ENCODE measurements around the gene MEGF9.

DNA sequence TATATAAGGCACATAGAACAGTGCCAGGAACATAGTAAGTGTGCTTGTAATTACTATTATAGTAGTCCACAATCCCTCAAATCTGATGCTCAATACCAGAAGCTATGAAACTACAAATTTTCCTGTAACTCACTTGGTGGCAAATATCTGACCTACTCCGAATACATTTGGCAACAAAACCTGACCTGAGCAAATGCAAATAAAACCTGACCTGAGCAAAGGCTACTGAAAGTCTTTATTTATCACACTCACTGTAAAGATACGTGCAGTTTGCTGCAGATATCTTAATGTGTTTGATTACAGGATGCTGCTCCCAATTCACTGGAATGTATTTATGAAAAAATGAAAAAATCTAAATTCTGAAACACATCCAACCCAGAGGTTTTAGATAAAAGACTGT, 7.1 kb downstream of the MEGF9 start:
- TF ChIP-seq, protein P1, sequence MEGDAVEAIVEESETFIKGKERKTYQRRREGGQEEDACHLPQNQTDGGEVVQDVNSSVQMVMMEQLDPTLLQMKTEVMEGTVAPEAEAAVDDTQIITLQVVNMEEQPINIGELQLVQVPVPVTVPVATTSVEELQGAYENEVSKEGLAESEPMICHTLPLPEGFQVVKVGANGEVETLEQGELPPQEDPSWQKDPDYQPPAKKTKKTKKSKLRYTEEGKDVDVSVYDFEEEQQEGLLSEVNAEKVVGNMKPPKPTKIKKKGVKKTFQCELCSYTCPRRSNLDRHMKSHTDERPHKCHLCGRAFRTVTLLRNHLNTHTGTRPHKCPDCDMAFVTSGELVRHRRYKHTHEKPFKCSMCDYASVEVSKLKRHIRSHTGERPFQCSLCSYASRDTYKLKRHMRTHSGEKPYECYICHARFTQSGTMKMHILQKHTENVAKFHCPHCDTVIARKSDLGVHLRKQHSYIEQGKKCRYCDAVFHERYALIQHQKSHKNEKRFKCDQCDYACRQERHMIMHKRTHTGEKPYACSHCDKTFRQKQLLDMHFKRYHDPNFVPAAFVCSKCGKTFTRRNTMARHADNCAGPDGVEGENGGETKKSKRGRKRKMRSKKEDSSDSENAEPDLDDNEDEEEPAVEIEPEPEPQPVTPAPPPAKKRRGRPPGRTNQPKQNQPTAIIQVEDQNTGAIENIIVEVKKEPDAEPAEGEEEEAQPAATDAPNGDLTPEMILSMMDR (conservative IDR thresholded peaks at IDR 0.05), result no peak
- TF ChIP-seq ZFX (IDR thresholded peaks at IDR 0.05), result no peak

All from C4-2B (cell line).